ENCODE measurements around the gene CPN2.

Gene CPN2

DNA sequence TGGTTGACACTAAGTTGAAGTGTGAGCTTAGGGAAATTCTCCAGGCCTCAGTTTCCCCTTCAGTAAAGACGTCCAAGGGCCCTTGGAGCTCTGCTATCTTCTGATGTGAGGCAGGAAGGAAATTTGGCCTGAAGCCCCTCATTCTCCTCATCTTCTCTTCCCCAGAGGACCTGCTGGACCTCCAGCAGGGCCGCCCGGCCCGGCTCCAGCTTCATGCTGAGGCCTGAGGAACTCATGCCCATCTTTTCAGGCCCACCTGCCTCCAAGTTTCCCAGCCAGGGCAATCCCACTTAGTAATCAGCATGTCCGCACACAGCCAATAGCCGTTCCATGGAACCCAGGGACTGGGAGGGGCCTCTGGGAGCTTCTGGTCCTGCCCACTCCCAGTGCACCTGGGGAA lies 14.4 kb upstream of the CPN2 start:
- H3K4me3 ChIP-seq (ENCODE audit: low read length): no peak overlapping the region
- H3K9me3 ChIP-seq (ENCODE audit: insufficient read depth, low read length): no peaks in the 10 kb centered on the region
- H3K9ac ChIP-seq (ENCODE audit: low read length): no peak overlapping the region
- H3K79me2 ChIP-seq (ENCODE audit: low read length): no peaks in the 10 kb centered on the region
- H3K27me3 ChIP-seq (ENCODE audit: low read depth, low read length): peaks cover 45% of the 10 kb centered on the region
- no peak overlapping the region for H2AFZ ChIP-seq (ENCODE audit: low read depth, low read length)
- peaks cover 10% of the 10 kb centered on the region for H3K4me1 ChIP-seq (ENCODE audit: low read length)
- H3K36me3 ChIP-seq (replicated peaks; ENCODE audit: low read depth, low read length): no peaks in the 10 kb centered on the region
- TF ChIP-seq, protein P1, sequence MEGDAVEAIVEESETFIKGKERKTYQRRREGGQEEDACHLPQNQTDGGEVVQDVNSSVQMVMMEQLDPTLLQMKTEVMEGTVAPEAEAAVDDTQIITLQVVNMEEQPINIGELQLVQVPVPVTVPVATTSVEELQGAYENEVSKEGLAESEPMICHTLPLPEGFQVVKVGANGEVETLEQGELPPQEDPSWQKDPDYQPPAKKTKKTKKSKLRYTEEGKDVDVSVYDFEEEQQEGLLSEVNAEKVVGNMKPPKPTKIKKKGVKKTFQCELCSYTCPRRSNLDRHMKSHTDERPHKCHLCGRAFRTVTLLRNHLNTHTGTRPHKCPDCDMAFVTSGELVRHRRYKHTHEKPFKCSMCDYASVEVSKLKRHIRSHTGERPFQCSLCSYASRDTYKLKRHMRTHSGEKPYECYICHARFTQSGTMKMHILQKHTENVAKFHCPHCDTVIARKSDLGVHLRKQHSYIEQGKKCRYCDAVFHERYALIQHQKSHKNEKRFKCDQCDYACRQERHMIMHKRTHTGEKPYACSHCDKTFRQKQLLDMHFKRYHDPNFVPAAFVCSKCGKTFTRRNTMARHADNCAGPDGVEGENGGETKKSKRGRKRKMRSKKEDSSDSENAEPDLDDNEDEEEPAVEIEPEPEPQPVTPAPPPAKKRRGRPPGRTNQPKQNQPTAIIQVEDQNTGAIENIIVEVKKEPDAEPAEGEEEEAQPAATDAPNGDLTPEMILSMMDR (IDR thresholded peaks at IDR 0.05; ENCODE audit: low read depth, low read length): no peak
- no peaks in the 10 kb centered on the region; the same call in 1 of the 2 replicates for H4K20me1 ChIP-seq (ENCODE audit: insufficient read depth, low read length)
- no peak overlapping the region for H3K27ac ChIP-seq (ENCODE audit: low read length)
- no peak overlapping the region for H3K4me2 ChIP-seq (ENCODE audit: low read length)

DNA sequence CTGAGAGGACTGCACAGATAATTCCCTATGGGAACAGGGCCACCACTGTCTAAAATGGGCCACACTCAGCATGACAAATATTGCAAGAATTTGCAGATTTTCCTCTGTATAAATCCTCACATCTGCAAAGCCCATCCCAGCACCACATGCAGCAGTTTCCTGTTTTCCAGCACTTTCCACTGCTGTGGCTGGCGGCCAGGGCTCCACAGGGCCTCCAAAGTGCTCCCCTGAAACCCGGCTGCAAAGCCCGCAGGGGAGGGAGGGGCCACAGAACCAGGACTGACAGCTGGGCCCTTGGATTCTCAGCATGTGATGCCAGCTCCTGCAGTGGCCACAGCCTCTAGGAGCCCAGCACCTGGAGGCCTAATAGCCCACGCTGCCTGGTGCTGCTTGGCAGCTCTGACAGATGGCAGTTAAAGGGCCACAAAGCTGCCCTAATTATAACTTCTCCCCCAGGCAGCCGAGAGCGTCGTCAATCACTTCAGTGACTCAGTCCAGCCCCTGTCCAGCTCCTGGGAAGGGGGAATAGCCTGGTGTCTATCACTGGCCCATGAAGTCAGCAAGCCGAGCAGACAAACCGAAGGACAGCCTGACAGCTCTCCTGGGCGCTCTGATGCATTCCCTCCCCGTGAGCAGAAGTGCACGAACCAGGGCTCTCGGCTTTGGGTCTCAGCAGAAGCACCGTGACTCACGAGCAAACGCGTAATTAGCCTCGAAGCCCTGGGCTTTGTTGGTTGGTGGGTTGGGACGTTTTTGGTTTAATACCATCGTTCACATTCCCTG lies 13.7 kb upstream of the CPN2 start:
- H3K36me3 ChIP-seq (replicated peaks; ENCODE audit: low read depth, low read length): no peaks in the 10 kb centered on the region
- peaks cover 10% of the 10 kb centered on the region for H3K4me1 ChIP-seq (ENCODE audit: low read length)
- H3K4me2 ChIP-seq (ENCODE audit: low read length): no peak overlapping the region
- H3K79me2 ChIP-seq (ENCODE audit: low read length): no peaks in the 10 kb centered on the region
- no peak overlapping the region for H2AFZ ChIP-seq (ENCODE audit: low read depth, low read length)
- peaks cover 38% of the 10 kb centered on the region for H3K27me3 ChIP-seq (ENCODE audit: low read depth, low read length)
- H3K9me3 ChIP-seq (ENCODE audit: insufficient read depth, low read length): no peaks in the 10 kb centered on the region
- no peak overlapping the region for H3K9ac ChIP-seq (ENCODE audit: low read length)
- H3K27ac ChIP-seq (ENCODE audit: low read length): no peak overlapping the region
- no peak for TF ChIP-seq EZH2phosphoT487 (IDR thresholded peaks at IDR 0.05; ENCODE audit: low read depth)
- TF ChIP-seq, protein P1 (IDR thresholded peaks at IDR 0.05; ENCODE audit: low read depth, low read length): no peak
- no peak overlapping the region for H3K4me3 ChIP-seq (ENCODE audit: low read length)
- no peaks in the 10 kb centered on the region; the same call in 1 of the 2 replicates for H4K20me1 ChIP-seq (ENCODE audit: insufficient read depth, low read length)

DNA sequence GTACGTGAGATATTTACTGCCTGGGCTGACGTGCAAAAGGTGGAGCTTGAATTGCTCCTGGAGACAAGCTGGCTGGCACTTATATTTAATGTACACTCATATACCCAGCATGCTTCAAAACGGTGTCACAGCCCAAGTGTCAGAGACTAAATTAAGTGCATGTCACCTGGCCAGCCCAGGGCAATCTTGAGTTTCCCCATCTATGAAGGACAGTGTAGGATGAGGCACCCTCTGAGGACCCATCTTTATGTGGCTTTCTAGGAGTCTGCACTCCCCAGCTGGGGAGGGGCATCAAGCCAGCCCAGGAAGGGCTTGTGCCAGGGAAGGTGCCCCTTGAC lies 13.2 kb upstream of the CPN2 start:
- no peaks in the 10 kb centered on the region for H3K9me3 ChIP-seq (ENCODE audit: insufficient read depth, low read length)
- H3K9ac ChIP-seq (ENCODE audit: low read length): no peak overlapping the region
- peaks cover 10% of the 10 kb centered on the region for H3K4me1 ChIP-seq (ENCODE audit: low read length)
- H4K20me1 ChIP-seq (ENCODE audit: insufficient read depth, low read length): no peaks in the 10 kb centered on the region; the same call in 1 of the 2 replicates
- H3K27ac ChIP-seq (ENCODE audit: low read length): no peak overlapping the region
- no peak overlapping the region for H3K4me3 ChIP-seq (ENCODE audit: low read length)
- no peaks in the 10 kb centered on the region for H3K79me2 ChIP-seq (ENCODE audit: low read length)
- H2AFZ ChIP-seq (ENCODE audit: low read depth, low read length): no peak overlapping the region
- no peak overlapping the region for H3K4me2 ChIP-seq (ENCODE audit: low read length)
- no peak for TF ChIP-seq EZH2phosphoT487 (IDR thresholded peaks at IDR 0.05; ENCODE audit: low read depth)
- no peaks in the 10 kb centered on the region for H3K36me3 ChIP-seq (replicated peaks; ENCODE audit: low read depth, low read length)
- peaks cover 33% of the 10 kb centered on the region for H3K27me3 ChIP-seq (ENCODE audit: low read depth, low read length)

DNA sequence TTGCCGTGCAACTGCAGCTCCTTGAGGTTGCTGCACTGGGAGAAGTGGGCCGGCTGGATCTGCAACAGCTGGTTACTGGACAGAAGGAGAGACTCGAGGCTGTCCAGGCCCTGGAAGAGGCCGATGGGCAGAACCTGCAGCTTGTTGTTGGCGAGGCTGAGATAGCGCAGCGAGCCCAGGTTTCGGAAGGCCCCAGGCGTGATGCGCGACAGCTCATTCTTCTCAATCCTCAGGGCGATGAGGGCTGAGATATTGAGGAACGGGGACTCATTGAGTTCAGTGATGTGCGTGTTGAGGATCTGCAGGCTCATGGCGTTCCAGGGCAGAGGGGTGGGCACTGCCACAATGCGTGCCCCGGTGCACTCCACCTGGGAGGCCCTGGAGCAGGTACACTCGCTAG lies 9.4 kb upstream of the CPN2 start:
- no peak overlapping the region for H3K9ac ChIP-seq (ENCODE audit: low read length)
- H3K79me2 ChIP-seq (ENCODE audit: low read length): no peaks in the 10 kb centered on the region
- H3K4me1 ChIP-seq (ENCODE audit: low read length): no peaks in the 10 kb centered on the region
- no peaks in the 10 kb centered on the region for H3K36me3 ChIP-seq (replicated peaks; ENCODE audit: low read depth, low read length)
- H3K4me3 ChIP-seq (ENCODE audit: low read length): no peak overlapping the region
- H2AFZ ChIP-seq (ENCODE audit: low read depth, low read length): no peak overlapping the region
- no peak overlapping the region for H3K27ac ChIP-seq (ENCODE audit: low read length)
- H3K9me3 ChIP-seq (ENCODE audit: insufficient read depth, low read length): no peaks in the 10 kb centered on the region
- H3K27me3 ChIP-seq (ENCODE audit: low read depth, low read length): peaks cover 21% of the 10 kb centered on the region
- H4K20me1 ChIP-seq (ENCODE audit: insufficient read depth, low read length): no peaks in the 10 kb centered on the region; the same call in 1 of the 2 replicates
- no peak for TF ChIP-seq EZH2phosphoT487 (IDR thresholded peaks at IDR 0.05; ENCODE audit: low read depth)
- TF ChIP-seq, protein P1 (IDR thresholded peaks at IDR 0.05; ENCODE audit: low read depth, low read length): no peak
- no peak overlapping the region for H3K4me2 ChIP-seq (ENCODE audit: low read length)
